H1 (cell line): ENCODE data around the gene ZNF695. TPM values are rescaled to one million over a fixed set of nuclear protein-coding genes. Genes with fewer than 3 reads are reported as not detected.

Experiments
- CTCF ChIA-PET: fragments of 300-600 bp; sonication (Branson Sonifier 250); formaldehyde crosslinking; loops from one replicate; lab custom pipeline; 2021; ENCODE audit not compliant: partially characterized antibody; lab: Charles Lee
- POLR2A ChIA-PET: fragments of 300-600 bp; sonication (Branson Sonifier 250); formaldehyde crosslinking; loops from one replicate; lab custom pipeline; 2021; ENCODE audit warnings: inconsistent platforms; ENCODE audit not compliant: partially characterized antibody; lab: Charles Lee
- DNase-seq, 2 experiments: peaks; one replicate each; pipeline versions ENCODE4 v3.0.0 to v3.0.0-alpha.2; 2010 to 2022; ENCODE audit warnings: low spot score in 2 of 2, low read depth in 1 of 2, mixed read lengths in 1 of 2
- FAIRE-seq: peaks from 2 replicates; lab custom pipeline; 2011; peaks lifted over from hg19 to GRCh38; lab: Jason Lieb, UNC
- H2AFZ ChIP-seq: 2 replicates; pipeline ENCODE4 v1.8.1; 2012; ENCODE audit warnings: low read length, inconsistent platforms
- H2AK5ac ChIP-seq: 2 replicates; pipeline ENCODE4 v1.6.1; 2013; ENCODE audit warnings: low read depth, low read length
- H2BK120ac ChIP-seq: replicated peaks from 2 replicates; pipeline ENCODE3; 2013; ENCODE audit warnings: low read depth, low read length, inconsistent platforms
- H2BK12ac ChIP-seq: 2 replicates; pipeline ENCODE4 v1.6.1; 2013; ENCODE audit warnings: low read depth, low read length
- H2BK15ac ChIP-seq: 2 replicates; pipeline ENCODE4 v1.6.1; 2013; ENCODE audit warnings: low read length
- H2BK20ac ChIP-seq: 2 replicates; pipeline ENCODE4 v1.6.1; 2013; ENCODE audit warnings: low read length
- H2BK5ac ChIP-seq: 2 replicates; pipeline ENCODE4 v1.6.1; 2013; ENCODE audit warnings: low read depth, low read length
- H3K14ac ChIP-seq: 2 replicates; pipeline ENCODE4 v1.6.1; 2013; ENCODE audit warnings: inconsistent platforms; ENCODE audit not compliant: insufficient read length
- H3K18ac ChIP-seq: 2 replicates; pipeline ENCODE4 v1.6.1; 2013; ENCODE audit warnings: low read length; ENCODE audit errors: extremely low read depth
- H3K23ac ChIP-seq: 2 replicates; pipeline ENCODE4 v1.6.1; 2013; ENCODE audit warnings: inconsistent platforms; ENCODE audit not compliant: insufficient read length
- H3K23me2 ChIP-seq: 2 replicates; pipeline ENCODE4 v1.6.1; 2013; ENCODE audit warnings: low read depth, low read length
- H3K27ac ChIP-seq: 2 replicates; pipeline ENCODE4 v1.6.1; 2011; ENCODE audit warnings: low read depth, low read length, inconsistent platforms
- H3K27me3 ChIP-seq, 4 experiments: replicated peaks in 1 of 4; 1 replicate in 1 of 4; 2 replicates in 3 of 4; pipeline versions ENCODE4 v1.6.1 to v1.8.1; 2011 to 2013; ENCODE audit warnings: low read length in 3 of 4, mild to moderate bottlenecking in 3 of 4, inconsistent platforms in 2 of 4, mixed read lengths in 2 of 4, moderate library complexity in 1 of 4; ENCODE audit not compliant: control insufficient read depth in 3 of 4, insufficient read depth in 3 of 4; ENCODE audit errors: extremely low read depth in 1 of 4
- H3K36me3 ChIP-seq, 4 experiments: 2 replicates each; pipeline versions ENCODE4 v1.6.1 to v1.8.1; 2011 to 2013; ENCODE audit warnings: mild to moderate bottlenecking in 4 of 4, low read length in 3 of 4, moderate library complexity in 2 of 4, control low read depth in 1 of 4, inconsistent platforms in 1 of 4; ENCODE audit not compliant: insufficient read depth in 4 of 4, control insufficient read depth in 2 of 4
- H3K4ac ChIP-seq: replicated peaks from 2 replicates; pipeline ENCODE3; 2013; ENCODE audit warnings: low read length, low read depth, mixed read lengths, inconsistent platforms; ENCODE audit not compliant: insufficient read length
- H3K4me1 ChIP-seq, 4 experiments: replicated peaks in 1 of 4; 1 replicate in 1 of 4; 2 replicates in 3 of 4; pipeline versions ENCODE4 v1.6.1 to v1.8.1; 2011 to 2013; ENCODE audit warnings: low read length in 3 of 4, inconsistent platforms in 2 of 4, mixed read lengths in 1 of 4; ENCODE audit not compliant: insufficient read depth in 4 of 4, control insufficient read depth in 3 of 4
- H3K4me2 ChIP-seq, 2 experiments: 2 replicates each; pipeline versions ENCODE4 v1.6.1 to v1.8.1; 2011 to 2013; ENCODE audit warnings: low read depth in 2 of 2, low read length in 2 of 2, control low read depth in 1 of 2, inconsistent platforms in 1 of 2, mild to moderate bottlenecking in 1 of 2; ENCODE audit not compliant: insufficient read depth in 1 of 2
- H3K4me3 ChIP-seq, 4 experiments: fragments of 200-600, 300-600 bp in 1 of 4; sonication (generic), shearing (Covaris generic), sonication (Bioruptor Twin) in 1 of 4; 2 replicates each; pipeline versions ENCODE4 v1.5.1 to v1.8.1; 2011 to 2016; ENCODE audit warnings: low read length in 4 of 4, low read depth in 3 of 4, control low read depth in 2 of 4, inconsistent platforms in 2 of 4, mild to moderate bottlenecking in 2 of 4, mixed read lengths in 1 of 4, moderate library complexity in 1 of 4; ENCODE audit not compliant: insufficient read depth in 2 of 4; ENCODE audit errors: extremely low read depth in 1 of 4
- H3K56ac ChIP-seq: replicated peaks from 2 replicates; pipeline ENCODE3; 2013; ENCODE audit warnings: low read depth, mild to moderate bottlenecking, mixed read lengths, low read length, inconsistent platforms; ENCODE audit not compliant: insufficient read length
- H3K79me1 ChIP-seq: 2 replicates; pipeline ENCODE4 v1.6.1; 2013; ENCODE audit warnings: low read depth, low read length, control low read depth
- H3K79me2 ChIP-seq, 2 experiments: 2 replicates each; pipeline versions ENCODE4 v1.6.1 to v1.8.1; 2012 to 2013; ENCODE audit warnings: low read length in 2 of 2, mild to moderate bottlenecking in 2 of 2, inconsistent platforms in 1 of 2; ENCODE audit not compliant: insufficient read depth in 2 of 2, control insufficient read depth in 1 of 2
- H3K9ac ChIP-seq, 4 experiments: replicated peaks in 1 of 4; 1 replicate in 1 of 4; 2 replicates in 3 of 4; pipeline versions ENCODE4 v1.6.1 to v1.8.1; 2011 to 2013; ENCODE audit warnings: low read depth in 3 of 4, low read length in 3 of 4, control low read depth in 2 of 4, mild to moderate bottlenecking in 2 of 4, moderate library complexity in 2 of 4, inconsistent platforms in 1 of 4; ENCODE audit errors: extremely low read depth in 1 of 4
- H3K9me3 ChIP-seq, 2 experiments: 2 replicates each; pipeline versions ENCODE4 v1.6.1 to v1.8.1; 2012 to 2013; ENCODE audit warnings: mild to moderate bottlenecking in 2 of 2, moderate library complexity in 2 of 2, control low read depth in 1 of 2, inconsistent platforms in 1 of 2, low read depth in 1 of 2, low read length in 1 of 2, mixed read lengths in 1 of 2; ENCODE audit not compliant: insufficient read depth in 2 of 2
- H4K20me1 ChIP-seq, 2 experiments: replicated peaks in 1 of 2; 2 replicates each; pipeline versions ENCODE3 to v1.8.1; 2011 to 2013; ENCODE audit warnings: inconsistent platforms in 2 of 2, low read length in 2 of 2, mild to moderate bottlenecking in 1 of 2; ENCODE audit not compliant: insufficient read depth in 2 of 2, control insufficient read depth in 1 of 2
- H4K5ac ChIP-seq: 2 replicates; pipeline ENCODE4 v1.6.1; 2013; ENCODE audit warnings: low read length, low read depth, mixed read lengths, inconsistent platforms; ENCODE audit not compliant: insufficient read length
- H4K8ac ChIP-seq: 2 replicates; pipeline ENCODE4 v1.8.0; 2013; ENCODE audit warnings: mild to moderate bottlenecking, moderate library complexity, low read length, inconsistent platforms; ENCODE audit not compliant: insufficient read depth; ENCODE audit errors: extremely low read depth
- H4K91ac ChIP-seq: replicated peaks from 2 replicates; pipeline ENCODE3; 2013; ENCODE audit warnings: low read length, mixed read lengths, inconsistent platforms; ENCODE audit not compliant: insufficient read length
- CHD1 ChIP-seq: IDR thresholded peaks from 2 replicates; pipeline ENCODE4 v1.6.1; 2012; ENCODE audit warnings: low read depth, low read length, improper control_type of control experiment
- FOSL1 ChIP-seq: IDR thresholded peaks from 2 replicates; pipeline ENCODE4 v1.6.1; 2011; ENCODE audit warnings: mild to moderate bottlenecking, low read depth, low read length, moderate library complexity; ENCODE audit not compliant: insufficient read depth
- HDAC2 ChIP-seq, 2 experiments: fragments of 300-600 bp in 1 of 2; sonication (generic) in 1 of 2; IDR thresholded peaks; 2 replicates each; pipeline ENCODE4 v1.6.1; 2011 to 2012; ENCODE audit warnings: low read depth in 2 of 2, low read length in 2 of 2, mild to moderate bottlenecking in 2 of 2, moderate library complexity in 2 of 2, borderline replicate concordance in 1 of 2, inconsistent platforms in 1 of 2
- HDAC6 ChIP-seq: IDR thresholded peaks from one replicate; pipeline ENCODE4 v1.7.1; 2012; ENCODE audit warnings: low read depth, mild to moderate bottlenecking, inconsistent platforms, low read length, moderate library complexity
- MAX ChIP-seq: IDR thresholded peaks from 2 replicates; pipeline ENCODE4 v1.6.1; 2012; ENCODE audit warnings: inconsistent platforms
- NANOG ChIP-seq: IDR thresholded peaks from 2 replicates; pipeline ENCODE4 v1.6.1; 2011; ENCODE audit warnings: low read length, low read depth, mild to moderate bottlenecking, inconsistent platforms; ENCODE audit not compliant: insufficient read depth, poor library complexity, severe bottlenecking
- RBBP5 ChIP-seq: IDR thresholded peaks from 2 replicates; pipeline ENCODE4 v1.7.1; 2012; ENCODE audit warnings: low read depth, mild to moderate bottlenecking, inconsistent platforms, low read length, moderate library complexity, borderline replicate concordance
- SIRT6 ChIP-seq: IDR thresholded peaks from one replicate; pipeline ENCODE4 v1.7.1; 2012; ENCODE audit warnings: low read length, inconsistent platforms
- SIX5 ChIP-seq: IDR thresholded peaks from 2 replicates; pipeline ENCODE4 v1.6.1; 2011; ENCODE audit warnings: mild to moderate bottlenecking, low read depth, low read length
- SUZ12 ChIP-seq: fragments of 200-600 bp; sonication (generic); IDR thresholded peaks from 2 replicates; pipeline ENCODE4 v1.6.1; 2012; ENCODE audit warnings: mild to moderate bottlenecking, inconsistent platforms, low read length, moderate library complexity, mixed read lengths
- TBP ChIP-seq: IDR thresholded peaks from 2 replicates; pipeline ENCODE4 v1.6.1; 2011; ENCODE audit warnings: low read depth, low read length, improper control_type of control experiment
- WGBS, 2 experiments: shearing (Covaris generic) in 1 of 2; methylation state at CpG; one replicate each; pipeline versions ENCODE4 v1.1.6 to v1.1.7; 2013 to 2015; ENCODE audit warnings: low lambda C conversion rate in 2 of 2, mixed read lengths in 2 of 2, inconsistent platforms in 1 of 2, low coverage in 1 of 2, missing lambda C conversion rate in 1 of 2; ENCODE audit not compliant: insufficient replicate concordance in 2 of 2, insufficient coverage in 1 of 2, insufficient read length in 1 of 2; ENCODE audit errors: extremely low coverage in 1 of 2, missing lambda C conversion rate in 1 of 2; 5-methylcytosine and 5-hydroxymethylcytosine counted together
- polyA plus RNA-seq, 7 experiments: library from polyadenylated mRNA; depleted of rRNA in 3 of 7; stranded (reverse) in 5 of 7; unstranded in 2 of 7; fragments of >200 nt in 5 of 7; fragments of 200-250 nt in 2 of 7; gene quantifications; 1 replicate in 5 of 7; 2 replicates in 1 of 7; 4 replicates in 1 of 7; pipeline versions ENCODE4 v1.2.1 to v1.2.3, GENCODE V29; 2011 to 2013; ENCODE audit warnings: missing spikeins in 2 of 7, mixed read lengths in 2 of 7
- total RNA-seq: library from RNA; stranded (reverse); fragmentation: NEBNext Ultra II Directional; extraction: Animal tissue kit (Norgen Biotek cat#: 25700); gene quantifications from 2 replicates; pipeline ENCODE4 v1.2.1, GENCODE V29; 2021

Gene ZNF695
- total and polyA plus RNA-seq, 2 of the 8 experiments (the other 6 are each of a cell fraction or from before 2014, with no cell fraction given), result 9.2 to 27.0 TPM

GRCh38 chr1:247047702-247048101 lies 39.8 kb upstream of the ZNF695 start:
- peaks cover 0 to 40% (median 0%) of the 10 kb centered on the region in 4 experiments; a peak in 5 of 8 replicates for H3K36me3 ChIP-seq
- H2BK20ac ChIP-seq, result no peak overlapping the region
- no peak overlapping the region for H2BK12ac ChIP-seq
- no peak overlapping the region for H3K18ac ChIP-seq
- H3K9ac ChIP-seq, result no peak overlapping the region
- peaks cover 7% of the 10 kb centered on the region for H3K79me1 ChIP-seq
- 95% methylated on average over 2 of the region's 2 CpGs; no CpG with 5 or more reads in 1 of the 2 experiments for WGBS, 2 experiments
- DNase-seq (no peak), FAIRE-seq (no peak)
- ChIA-PET CTCF (no interaction called here), POLR2A (no interaction called here)
- H2AFZ ChIP-seq, result no peak overlapping the region
- H3K4me1 ChIP-seq, result no peaks in the 10 kb centered on the region
- no peak overlapping the region for H2BK15ac ChIP-seq
- H3K23me2 ChIP-seq, result no peaks in the 10 kb centered on the region
- H4K8ac ChIP-seq, result no peak overlapping the region
- no peak overlapping the region for H2AK5ac ChIP-seq
- H3K14ac ChIP-seq, result no peak overlapping the region
- peaks cover 78 to 80% of the 10 kb centered on the region in 2 experiments for H3K9me3 ChIP-seq
- no peaks in the 10 kb centered on the region for H3K27me3 ChIP-seq
- no peak overlapping the region for H3K4me2 ChIP-seq
- no peak overlapping the region for H2BK120ac ChIP-seq
- no peak overlapping the region for H2BK5ac ChIP-seq
- H4K5ac ChIP-seq, result no peak overlapping the region
- H3K4me3 ChIP-seq, result no peak overlapping the region
- no peak overlapping the region for H3K23ac ChIP-seq
- H3K27ac ChIP-seq, result no peak overlapping the region
- H4K91ac ChIP-seq, result no peak overlapping the region
- peaks cover 10 to 58% of the 10 kb centered on the region in 2 experiments; a peak in 3 of 4 replicates for H3K79me2 ChIP-seq
- H3K56ac ChIP-seq, result no peak overlapping the region
- H4K20me1 ChIP-seq, result peaks cover 0 to under 1% of the 10 kb centered on the region in 2 experiments
- H3K4ac ChIP-seq, result no peak overlapping the region
- TF ChIP-seq HDAC6 (no peak), FOSL1 (no peak), NANOG (no peak), HDAC2 (IDR thresholded peaks at IDR 0.05; ENCODE audit: borderline replicate concordance in 1 of 2, low read depth in 2 of 2, low read length in 2 of 2) (no peak), RBBP5 (no peak), MAX (no peak), CHD1 (no peak), SIRT6 (no peak), SIX5 (no peak), TBP (no peak), SUZ12 (no peak)
